ENCODE data around the gene KCNQ4.

- TF ChIP-seq POLR2A (IDR thresholded peaks at IDR 0.05; ENCODE audit: low read depth, low read length): no peak
- TF ChIP-seq POLR2AphosphoS5 (IDR thresholded peaks at IDR 0.05; ENCODE audit: low read depth, low read length): no peak
- TF ChIP-seq TAF1 (IDR thresholded peaks at IDR 0.05; ENCODE audit: borderline replicate concordance, low read depth, low read length): no peak
Measured at GRCh38 chr1:40851643-40852042, 68.1 kb downstream of the KCNQ4 start.

Measured in GM12892 (cell line).